EH (cell line): Measurements from ENCODE around the gene PRKCE.
A peak's percentile ranks its signal among the peaks of the same experiment; 100 is the strongest.

ENCODE experiments used
- DNase-seq: peaks from one replicate; pipeline ENCODE4 v3.0.0-alpha.2; 2015; ENCODE audit warnings: low read depth

PRKCE gene

GRCh38 chr2:46082531-46083485, 431.3 kb downstream of the PRKCE start:
- DNase-seq = peak; percentile 98

GRCh38 chr2:46086578-46087070, 435.1 kb downstream of the PRKCE start:
- DNase-seq = peak; percentile 13

- peak; percentile 6 for DNase-seq
Observed at GRCh38 chr2:46087492-46087891, 436.0 kb downstream of the PRKCE start.

GRCh38 chr2:46091004-46091403, 439.5 kb downstream of the PRKCE start:
- DNase-seq = peak; percentile 9

- no peak for DNase-seq
Observed at GRCh38 chr2:46091961-46092667, 440.6 kb downstream of the PRKCE start.

- DNase-seq = no peak
Observed at GRCh38 chr2:46094689-46095088, 443.2 kb downstream of the PRKCE start.

GRCh38 chr2:46095830-46096229, 444.4 kb downstream of the PRKCE start:
- peak; percentile 71 for DNase-seq

- peak; percentile 79 for DNase-seq
Observed at GRCh38 chr2:46096260-46096659, 444.8 kb downstream of the PRKCE start.

- peak; percentile 99 for DNase-seq
Observed at GRCh38 chr2:46097714-46098480, 446.4 kb downstream of the PRKCE start.

- peak; percentile 93 for DNase-seq
Observed at GRCh38 chr2:46098621-46099062, 447.2 kb downstream of the PRKCE start.

GRCh38 chr2:46101557-46102220, 450.2 kb downstream of the PRKCE start:
- DNase-seq = no peak

GRCh38 chr2:46106690-46107089, 455.2 kb downstream of the PRKCE start:
- DNase-seq = no peak

GRCh38 chr2:46114996-46115395, 463.5 kb downstream of the PRKCE start:
- peak; percentile 21 for DNase-seq

- peak; percentile 11 for DNase-seq
Observed at GRCh38 chr2:46116150-46116549, 464.7 kb downstream of the PRKCE start.

GRCh38 chr2:46116553-46116991, 465.1 kb downstream of the PRKCE start:
- peak; percentile 43 for DNase-seq

- DNase-seq = peak; percentile 53
Observed at GRCh38 chr2:46117379-46117778, 465.9 kb downstream of the PRKCE start.

GRCh38 chr2:46117994-46118393, 466.5 kb downstream of the PRKCE start:
- DNase-seq = no peak

GRCh38 chr2:46118656-46119371, 467.3 kb downstream of the PRKCE start:
- DNase-seq = peak; percentile 80

- DNase-seq = peak; percentile 87
Observed at GRCh38 chr2:46119453-46119852, 468.0 kb downstream of the PRKCE start.

- no peak for DNase-seq
Observed at GRCh38 chr2:46120792-46121555, 469.5 kb downstream of the PRKCE start.
